Measurements from ENCODE around the gene PDF. TPM values are rescaled to one million over a fixed set of nuclear protein-coding genes. Genes with fewer than 3 reads are reported as not detected.

The PDF gene
- total and polyA plus RNA-seq, 2 donors (not counting 3 experiments of a cell fraction or from before 2014, with no cell fraction given): 13.1 to 16.7 TPM

DNA sequence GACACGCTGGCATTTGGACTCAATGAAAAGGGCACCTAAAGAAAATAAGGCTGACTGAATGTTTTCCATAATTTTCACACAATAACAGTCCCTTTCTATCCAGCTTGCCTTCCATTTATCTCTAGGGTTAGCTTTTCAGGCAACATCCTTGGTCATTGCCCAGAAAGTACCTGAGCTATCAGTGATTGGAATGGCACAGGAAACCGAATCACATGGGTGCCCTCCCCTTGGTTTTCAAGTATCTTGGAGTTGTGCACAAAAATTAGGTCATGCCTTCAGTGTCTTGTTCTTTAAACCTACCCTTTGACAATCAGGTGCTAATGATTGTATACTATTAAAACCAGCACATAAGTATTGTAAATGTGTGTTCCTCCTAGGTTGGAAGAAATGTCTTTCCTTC is 22.5 kb downstream of the PDF start:
- Histone ChIP-seq H3K36me3 (ENCODE audit: control insufficient read depth in 2 of 2, extremely low read depth in 1 of 2, insufficient read depth in 2 of 2, low read length in 2 of 2) (peaks cover 2% of the 10 kb centered on the region in 2 experiments), H3K4me3 (replicated peaks in 1 of 3; ENCODE audit: insufficient read depth in 1 of 3, low read depth in 1 of 3, low read length in 3 of 3) (no peak overlapping the region), H3K27ac (ENCODE audit: insufficient read depth, low read depth, low read length) (no peak overlapping the region), H3K27me3 (ENCODE audit: control insufficient read depth in 2 of 2, insufficient read depth in 2 of 2, low read length in 2 of 2) (no peaks in the 10 kb centered on the region), H3K9me1 (replicated peaks; ENCODE audit: control insufficient read depth, extremely low read depth, insufficient read depth, low read length) (no peaks in the 10 kb centered on the region), H3K79me2 (ENCODE audit: control insufficient read depth, insufficient read depth, low read length) (peaks cover 13% of the 10 kb centered on the region), H4K20me1 (replicated peaks; ENCODE audit: control insufficient read depth, extremely low read depth, insufficient read depth, low read length) (no peaks in the 10 kb centered on the region), H3K4me2 (ENCODE audit: insufficient read depth, low read length) (no peak overlapping the region), H2AFZ (ENCODE audit: low read depth, low read length) (no peak overlapping the region), H3K9ac (replicated peaks; ENCODE audit: extremely low read depth, insufficient read depth, low read length) (no peak overlapping the region), H3K9me3 (replicated peaks; ENCODE audit: control insufficient read depth, insufficient read depth, low read length) (no peaks in the 10 kb centered on the region), H3K4me1 (ENCODE audit: control insufficient read depth, extremely low read depth, insufficient read depth, low read length) (peaks cover 10% of the 10 kb centered on the region)
- intact Hi-C loops (cut with micrococcal nuclease): no loop called here
- dilution Hi-C loops (cut with MboI; ENCODE audit: extremely low pct_ligation_motif_present, low sequenced_read_pairs): no loop called here
- FAIRE-seq (no peak), DNase-seq (ENCODE audit: low read depth, low spot score) (no peak)
- ChIA-PET CTCF (no interaction called here), POLR2A (no interaction called here)
- BruUV-seq (replicated peaks): no TSS peak
- TF ChIP-seq EZH2 (IDR thresholded peaks at IDR 0.05; ENCODE audit: borderline replicate concordance, low read depth, low read length, severe bottlenecking) (no peak), POLR2AphosphoS5 (IDR thresholded peaks at IDR 0.05; ENCODE audit: insufficient read depth, low read depth, low read length) (no peak), MYC (IDR thresholded peaks at IDR 0.05; ENCODE audit: low read depth, low read length) (no peak), POLR2A (IDR thresholded peaks at IDR 0.05; ENCODE audit: low read depth, low read length) (no peak), CTCF (IDR thresholded peaks at IDR 0.05; ENCODE audit: extremely low read depth in 1 of 2, insufficient read depth in 1 of 2, low read depth in 1 of 2, low read length in 2 of 2) (no peak), FOS (IDR thresholded peaks at IDR 0.05; ENCODE audit: borderline replicate concordance, insufficient read depth, low read length) (no peak), GATA2 (IDR thresholded peaks at IDR 0.05; ENCODE audit: insufficient read depth, insufficient read length, low read depth, low read length) (no peak), JUN (IDR thresholded peaks at IDR 0.05; ENCODE audit: borderline replicate concordance, insufficient read depth, insufficient read length, low read depth) (no peak)
- TF ChIP-seq, protein P1, sequence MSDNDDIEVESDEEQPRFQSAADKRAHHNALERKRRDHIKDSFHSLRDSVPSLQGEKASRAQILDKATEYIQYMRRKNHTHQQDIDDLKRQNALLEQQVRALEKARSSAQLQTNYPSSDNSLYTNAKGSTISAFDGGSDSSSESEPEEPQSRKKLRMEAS (IDR thresholded peaks at IDR 0.05; ENCODE audit: insufficient read depth, insufficient read length): no peak
